Natural killer cell (primary cell): ENCODE measurements around the gene NRXN3. TPM values are rescaled to one million over a fixed set of nuclear protein-coding genes. Genes with fewer than 3 reads are reported as not detected.

Source experiments
- ATAC-seq, 3 donors: fragments of 150-1000 bp in 2 of 3; fragments of 200-7000 bp in 1 of 3; cut with Tn5 transposase; 1 replicate in 1 of 3; 2 replicates in 2 of 3; pipeline ENCODE4 v1.10.0; 2021; ENCODE audit warnings: mild to moderate bottlenecking in 2 of 3, moderate library complexity in 2 of 3
- DNase-seq, 2 donors: peaks; one replicate each; pipeline versions ENCODE4 v3.0.0 to v3.0.0-alpha.2; 2013 to 2021; ENCODE audit warnings: mixed read lengths in 1 of 2
- H3K27ac ChIP-seq: one replicate; pipeline ENCODE4 v1.5.1; 2013; ENCODE audit warnings: mild to moderate bottlenecking, low read length
- H3K27me3 ChIP-seq: one replicate; pipeline ENCODE4 v1.6.1; 2013; ENCODE audit warnings: low read length; ENCODE audit not compliant: control insufficient read depth, insufficient read depth
- H3K36me3 ChIP-seq: one replicate; pipeline ENCODE4 v1.6.1; 2013; ENCODE audit warnings: low read length; ENCODE audit not compliant: control insufficient read depth, insufficient read depth
- H3K4me1 ChIP-seq: one replicate; pipeline ENCODE4 v1.6.1; 2013; ENCODE audit warnings: low read length; ENCODE audit not compliant: control insufficient read depth, insufficient read depth
- H3K4me3 ChIP-seq: one replicate; pipeline ENCODE4 v1.5.1; 2013; ENCODE audit warnings: low read length
- H3K9me3 ChIP-seq: one replicate; pipeline ENCODE4 v1.6.1; 2013; ENCODE audit warnings: low read length; ENCODE audit not compliant: control insufficient read depth, insufficient read depth
- H3K27ac Mint-ChIP-seq, 2 donors: one replicate each; pipeline ENCODE4 v1.8.0; 2022; ENCODE audit warnings: mild to moderate bottlenecking in 2 of 2, mixed read lengths in 2 of 2, moderate library complexity in 1 of 2
- H3K27me3 Mint-ChIP-seq, 2 donors: one replicate each; pipeline ENCODE4 v1.8.0; 2022; ENCODE audit warnings: low read depth in 2 of 2, mixed read lengths in 2 of 2
- H3K36me3 Mint-ChIP-seq: one replicate; pipeline ENCODE4 v1.8.0; 2022; ENCODE audit warnings: mixed read lengths
- H3K4me1 Mint-ChIP-seq, 2 donors: one replicate each; pipeline ENCODE4 v1.8.0; 2022; ENCODE audit warnings: mixed read lengths in 2 of 2
- H3K4me3 Mint-ChIP-seq: one replicate; pipeline ENCODE4 v1.8.0; 2022; ENCODE audit warnings: mild to moderate bottlenecking, moderate library complexity, mixed read lengths
- H3K9me3 Mint-ChIP-seq, 2 donors: one replicate each; pipeline ENCODE4 v1.8.0; 2022; ENCODE audit warnings: mixed read lengths in 2 of 2
- CTCF ChIP-seq: fragments of 200-600 bp; IDR thresholded peaks from one replicate; pipeline ENCODE4 v1.8.0; 2022; ENCODE audit warnings: antibody characterized with exemption
- WGBS: methylation state at CpG from one replicate; pipeline ENCODE4 v1.1.7; 2013; ENCODE audit warnings: missing lambda C conversion rate; ENCODE audit not compliant: insufficient coverage; 5-methylcytosine and 5-hydroxymethylcytosine counted together
- intact Hi-C: fragments of 100-400 bp; cut with micrococcal nuclease; formaldehyde crosslinking; loops from one replicate; pipeline ENCODE4 v1.14.2; 2022
- total RNA-seq, 4 donors: library from RNA; stranded (reverse); fragments of 120-200 nt in 1 of 4; gene quantifications; one replicate each; pipeline versions ENCODE4 v1.2.3 to v1.2.4, GENCODE V29; 2013 to 2022

NRXN3 gene
- total RNA-seq, 3 donors from 2014 or later (not counting 1 experiment from before 2014, with no cell fraction given) = not detected

GRCh38 chr14:79727900-79728299 is 1557.7 kb downstream of the NRXN3 start:
- Histone ChIP-seq H3K4me3 (no peak overlapping the region), H3K27me3 (no peaks in the 10 kb centered on the region), H3K36me3 (no peaks in the 10 kb centered on the region), H3K27ac (no peak overlapping the region), H3K4me1 (no peaks in the 10 kb centered on the region), H3K9me3 (peaks cover 6% of the 10 kb centered on the region)
- TF ChIP-seq CTCF = no peak
- 73% methylated on average over 3 of the region's 3 CpGs for WGBS
- no peak overlapping the region for H3K4me3 Mint-ChIP-seq
- no peaks in the 10 kb centered on the region for H3K36me3 Mint-ChIP-seq
- H3K27ac Mint-ChIP-seq = no peak overlapping the region
- H3K27me3 Mint-ChIP-seq = no peaks in the 10 kb centered on the region
- ATAC-seq = no peak
- intact Hi-C loops = no loop called here
- H3K4me1 Mint-ChIP-seq = no peaks in the 10 kb centered on the region
- H3K9me3 Mint-ChIP-seq = peaks cover 3% of the 10 kb centered on the region in 2 donors
- DNase-seq = no peak

GRCh38 chr14:79728331-79728730 is 1558.2 kb downstream of the NRXN3 start:
- Mint-ChIP-seq H3K36me3 (no peaks in the 10 kb centered on the region), H3K27me3 (no peaks in the 10 kb centered on the region), H3K4me3 (no peak overlapping the region), H3K9me3 (peaks cover 3% of the 10 kb centered on the region in 2 donors), H3K4me1 (no peaks in the 10 kb centered on the region), H3K27ac (no peak overlapping the region)
- intact Hi-C loops = no loop called here
- Histone ChIP-seq H3K27ac (no peak overlapping the region), H3K4me1 (no peaks in the 10 kb centered on the region), H3K9me3 (peaks cover 6% of the 10 kb centered on the region), H3K36me3 (no peaks in the 10 kb centered on the region), H3K4me3 (no peak overlapping the region), H3K27me3 (no peaks in the 10 kb centered on the region)
- no peak for TF ChIP-seq CTCF
- ATAC-seq (no peak), DNase-seq (peak in 1 of 2 donors; percentile 2)
- WGBS = 77% methylated on average over 3 of the region's 3 CpGs

GRCh38 chr14:79729731-79730130 is 1559.6 kb downstream of the NRXN3 start:
- H3K4me3 Mint-ChIP-seq = no peak overlapping the region
- WGBS = 85% methylated on average over 3 of the region's 3 CpGs
- ATAC-seq = no peak
- no peak overlapping the region for H3K27ac ChIP-seq
- no peak for TF ChIP-seq CTCF
- no peak for DNase-seq
- intact Hi-C loops = no loop called here
- H3K27me3 Mint-ChIP-seq = no peaks in the 10 kb centered on the region
- H3K9me3 Mint-ChIP-seq = peaks cover 2% of the 10 kb centered on the region in 2 donors
- no peaks in the 10 kb centered on the region for H3K36me3 Mint-ChIP-seq
- H3K27me3 ChIP-seq = no peaks in the 10 kb centered on the region
- H3K4me1 Mint-ChIP-seq = no peaks in the 10 kb centered on the region
- H3K9me3 ChIP-seq = peaks cover 6% of the 10 kb centered on the region
- no peak overlapping the region for H3K27ac Mint-ChIP-seq
- no peaks in the 10 kb centered on the region for H3K4me1 ChIP-seq
- H3K36me3 ChIP-seq = no peaks in the 10 kb centered on the region
- H3K4me3 ChIP-seq = no peak overlapping the region

- WGBS = 94% methylated on average over 1 of the region's 2 CpGs
- no peak for DNase-seq
- H3K4me1 ChIP-seq = no peaks in the 10 kb centered on the region
- no peak for ATAC-seq
- H3K4me1 Mint-ChIP-seq = no peaks in the 10 kb centered on the region
- intact Hi-C loops = no loop called here
- no peaks in the 10 kb centered on the region for H3K36me3 ChIP-seq
- no peak overlapping the region for H3K27ac ChIP-seq
- no peak overlapping the region for H3K4me3 ChIP-seq
- peaks cover 6% of the 10 kb centered on the region for H3K9me3 ChIP-seq
- no peak overlapping the region for H3K27ac Mint-ChIP-seq
- no peaks in the 10 kb centered on the region for H3K27me3 ChIP-seq
- no peaks in the 10 kb centered on the region for H3K9me3 Mint-ChIP-seq
- no peak overlapping the region for H3K4me3 Mint-ChIP-seq
- no peak for TF ChIP-seq CTCF
- no peaks in the 10 kb centered on the region for H3K27me3 Mint-ChIP-seq
- no peaks in the 10 kb centered on the region for H3K36me3 Mint-ChIP-seq
Measured at GRCh38 chr14:79730196-79730595, 1560.0 kb downstream of the NRXN3 start.
